HG03103 (cell line): ENCODE results near the gene SH3RF3.

Source experiments
- ATAC-seq: cut with Tn5 transposase; IDR thresholded peaks from one replicate; pipeline ENCODE4 v1.9.1; 2021; ENCODE audit warnings: low read depth; ENCODE audit not compliant: unreplicated experiment

SH3RF3 gene

DNA sequence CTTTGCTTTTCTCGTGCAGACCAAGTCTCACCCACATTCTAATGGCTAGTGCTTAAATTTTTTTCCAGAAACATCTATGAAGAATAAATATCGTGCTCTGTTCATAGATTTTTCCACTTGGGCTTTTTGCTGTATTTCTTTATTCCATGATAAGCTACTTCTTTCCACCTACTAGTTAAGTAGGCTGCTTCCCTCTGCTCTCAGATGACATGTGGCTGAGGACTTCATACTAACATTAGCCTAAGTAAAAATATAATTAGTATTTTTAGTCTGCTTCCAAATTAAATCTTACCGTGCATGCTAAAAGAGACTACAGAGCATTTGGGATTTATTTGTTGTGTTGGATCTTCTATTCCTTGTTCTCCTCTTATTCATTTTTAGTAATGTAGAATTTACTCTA, 102.4 kb downstream of the SH3RF3 start:
- no peak for ATAC-seq

DNA sequence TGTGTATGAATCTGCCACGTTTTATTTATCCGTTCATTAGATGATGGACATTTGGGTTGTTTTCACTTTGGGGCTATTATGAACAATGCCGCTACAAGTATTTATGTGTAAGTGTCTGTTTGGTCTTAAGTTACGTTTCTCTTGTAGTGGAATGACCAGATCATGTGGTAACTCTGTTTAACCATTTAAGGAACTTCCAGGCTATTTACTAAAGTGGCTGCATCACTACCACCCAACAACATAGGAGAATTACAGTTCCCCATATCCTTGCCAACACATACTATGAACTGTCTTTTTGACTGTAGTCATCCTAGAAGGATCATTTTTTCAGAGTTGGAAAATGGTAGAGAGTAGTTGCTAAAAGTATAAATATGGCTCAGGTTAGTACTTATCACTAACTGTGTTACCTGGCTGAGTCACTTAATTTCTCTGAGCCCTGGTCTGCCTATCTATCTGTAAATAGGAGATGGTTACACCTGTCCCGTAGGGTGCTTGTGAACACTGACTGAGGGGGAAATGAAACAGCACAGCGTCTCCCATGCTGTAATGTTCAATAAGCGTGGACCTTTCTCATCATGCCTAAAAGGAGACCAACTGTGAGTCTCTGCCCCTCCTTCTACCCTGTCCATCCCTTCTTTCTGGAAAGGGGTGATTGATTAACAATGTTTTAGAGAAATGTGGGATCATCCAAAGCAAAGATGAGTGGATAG, 103.1 kb downstream of the SH3RF3 start:
- peak; percentile 61 for ATAC-seq

DNA sequence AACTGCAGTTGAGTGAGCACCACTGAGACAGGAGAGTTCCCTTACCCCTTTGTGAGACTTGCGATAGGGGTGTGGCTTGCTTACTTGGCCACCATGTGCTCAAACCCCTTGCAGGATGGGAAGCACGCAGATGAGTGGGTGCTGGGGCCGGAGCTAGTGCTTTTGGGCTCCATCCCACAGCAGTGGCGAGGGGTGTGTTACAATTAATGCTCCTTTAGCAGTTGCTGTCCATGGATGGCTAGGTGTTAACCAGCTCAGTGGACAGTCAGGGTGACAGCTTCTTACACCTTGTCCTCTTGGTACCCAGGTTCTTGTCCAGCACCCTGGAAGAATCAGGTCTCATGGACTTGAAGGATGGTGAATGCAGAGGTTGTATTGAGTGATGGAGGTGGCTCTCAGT, 103.9 kb downstream of the SH3RF3 start:
- ATAC-seq, result no peak

DNA sequence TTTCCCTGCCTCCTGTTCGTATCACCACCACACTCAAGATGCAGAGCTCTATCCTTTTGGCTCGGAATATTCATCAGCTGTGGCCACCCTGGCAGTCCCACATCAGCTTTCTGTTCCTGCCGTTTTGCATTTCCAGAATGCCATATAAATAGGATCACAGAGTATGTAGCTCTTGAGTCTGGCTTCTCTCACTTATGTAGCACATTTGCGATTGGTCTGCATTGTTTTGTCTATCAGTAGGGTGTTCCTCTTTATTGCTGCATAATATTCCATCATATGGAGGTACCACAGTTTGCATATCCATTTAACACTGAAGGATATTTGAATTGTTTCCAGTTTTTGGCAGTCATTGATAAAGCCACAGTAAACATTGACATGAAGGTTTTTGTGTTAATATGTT, 104.6 kb downstream of the SH3RF3 start:
- no peak for ATAC-seq

DNA sequence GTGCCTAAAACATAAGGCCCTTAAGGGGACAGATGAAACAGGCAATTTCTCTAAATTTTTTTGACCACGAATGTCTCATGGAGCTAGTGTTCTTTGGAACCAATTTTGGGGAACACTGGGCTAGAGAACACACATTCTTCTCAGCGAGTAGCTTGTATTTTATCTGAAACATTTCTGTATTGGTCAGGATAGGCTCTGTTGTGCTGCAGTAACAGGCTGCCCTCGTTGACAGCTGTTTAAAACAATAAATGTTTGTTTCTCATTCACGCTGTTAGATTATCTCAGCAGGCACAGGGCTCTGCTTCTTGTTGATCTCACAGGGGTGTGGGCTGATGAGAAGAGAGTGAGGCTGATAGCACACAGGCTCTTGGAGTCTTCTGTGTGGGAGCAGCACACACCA, 105.3 kb downstream of the SH3RF3 start:
- ATAC-seq, result no peak

DNA sequence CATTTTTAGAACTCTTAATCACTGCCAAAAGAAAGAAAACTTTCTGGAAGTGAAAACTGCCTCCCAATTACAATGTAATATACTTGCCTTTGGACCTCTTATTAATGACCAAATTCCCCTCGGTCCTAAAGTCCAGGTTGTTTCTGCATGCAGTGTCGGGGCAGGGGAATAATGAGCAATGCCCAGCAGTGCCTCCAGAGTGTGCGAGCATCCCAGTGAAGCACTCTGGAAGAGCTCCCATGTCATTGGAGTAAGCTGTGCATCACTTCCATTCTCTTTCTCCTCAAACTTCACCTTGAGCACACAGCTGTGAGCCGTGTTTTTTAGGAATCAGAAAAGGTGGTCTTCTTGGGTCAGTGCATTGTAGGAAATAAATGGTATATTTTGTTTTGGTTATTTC, 107.1 kb downstream of the SH3RF3 start:
- no peak for ATAC-seq

DNA sequence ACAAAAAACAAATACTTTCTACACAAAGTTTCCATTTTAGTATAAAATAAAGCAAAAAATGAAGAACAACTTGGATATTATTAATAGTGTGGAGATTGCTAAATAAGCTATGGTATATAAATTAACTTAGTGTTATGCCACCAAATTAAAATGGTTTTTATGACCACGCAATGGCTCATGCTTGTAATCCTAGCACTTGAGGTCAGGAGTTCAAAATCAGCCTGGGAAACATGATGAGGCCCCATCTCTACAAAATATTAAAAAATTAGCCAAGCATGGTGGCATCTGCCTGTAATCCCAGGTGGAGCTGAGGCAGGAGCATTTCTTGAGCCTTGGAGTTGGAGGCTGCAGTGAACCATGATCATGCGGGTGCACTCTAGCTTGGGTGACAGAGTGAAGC, 108.8 kb downstream of the SH3RF3 start:
- ATAC-seq, result no peak

DNA sequence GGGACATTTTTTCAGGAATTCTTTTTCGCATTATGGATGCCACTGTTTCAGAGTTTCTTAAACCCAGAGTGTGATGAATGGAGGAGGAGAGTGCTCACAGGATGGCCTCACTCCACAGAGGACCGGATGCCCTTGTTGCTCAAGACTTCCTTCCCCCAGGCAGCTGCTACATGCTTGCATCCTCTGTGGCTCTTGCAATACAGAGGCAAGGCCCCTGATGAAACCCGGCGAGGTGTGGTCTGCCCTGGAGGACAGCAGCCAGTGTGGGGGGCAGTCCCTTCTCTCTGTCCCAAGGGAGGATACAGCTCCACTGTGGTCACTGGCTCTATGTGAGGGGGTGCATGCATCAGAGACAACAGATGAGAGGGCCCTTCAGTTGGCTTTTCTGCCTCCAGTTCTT, 109.6 kb downstream of the SH3RF3 start:
- peak; percentile 89 for ATAC-seq

DNA sequence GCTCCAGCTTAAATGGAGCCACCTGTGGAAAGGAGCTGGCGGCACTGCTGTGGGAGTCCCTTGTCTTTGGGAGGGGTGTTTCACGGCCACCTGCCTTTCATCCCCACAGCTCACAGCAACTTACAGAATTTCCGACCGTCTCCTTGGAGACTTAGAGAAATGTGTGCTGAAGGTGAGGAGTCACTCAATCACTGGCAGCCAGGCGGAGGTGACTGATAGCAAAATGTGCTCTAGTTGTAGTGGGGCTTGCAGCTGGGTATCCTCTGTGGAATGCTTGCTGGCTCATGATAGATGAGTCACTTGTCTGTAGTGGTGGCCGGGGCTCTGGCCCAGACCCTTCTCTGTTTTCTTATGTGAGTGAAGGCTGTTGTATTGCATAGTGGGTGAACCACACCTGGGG, 110.7 kb downstream of the SH3RF3 start:
- no peak for ATAC-seq

DNA sequence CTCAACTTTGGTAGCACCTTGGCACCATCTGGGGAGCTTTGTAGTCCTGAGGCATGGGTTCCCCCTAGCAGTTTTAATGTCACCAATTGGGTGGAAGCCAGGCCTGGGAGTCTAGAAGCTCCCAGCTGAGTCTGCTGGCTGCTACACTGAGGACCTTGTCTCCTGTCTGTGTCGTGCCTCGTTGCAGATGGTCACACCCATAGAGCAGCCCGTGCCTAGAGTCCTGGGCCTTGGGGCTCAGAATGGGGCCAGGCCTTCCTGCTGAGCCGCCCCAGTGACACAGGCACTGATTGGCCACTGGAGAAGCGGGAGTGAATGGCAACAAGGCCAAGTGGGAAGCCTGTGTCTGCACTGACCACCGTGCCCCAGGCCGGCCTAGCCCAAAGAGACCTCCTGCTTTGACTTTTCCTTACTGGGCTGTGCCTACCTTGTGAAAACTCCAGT, 113.2 kb downstream of the SH3RF3 start:
- no peak for ATAC-seq

DNA sequence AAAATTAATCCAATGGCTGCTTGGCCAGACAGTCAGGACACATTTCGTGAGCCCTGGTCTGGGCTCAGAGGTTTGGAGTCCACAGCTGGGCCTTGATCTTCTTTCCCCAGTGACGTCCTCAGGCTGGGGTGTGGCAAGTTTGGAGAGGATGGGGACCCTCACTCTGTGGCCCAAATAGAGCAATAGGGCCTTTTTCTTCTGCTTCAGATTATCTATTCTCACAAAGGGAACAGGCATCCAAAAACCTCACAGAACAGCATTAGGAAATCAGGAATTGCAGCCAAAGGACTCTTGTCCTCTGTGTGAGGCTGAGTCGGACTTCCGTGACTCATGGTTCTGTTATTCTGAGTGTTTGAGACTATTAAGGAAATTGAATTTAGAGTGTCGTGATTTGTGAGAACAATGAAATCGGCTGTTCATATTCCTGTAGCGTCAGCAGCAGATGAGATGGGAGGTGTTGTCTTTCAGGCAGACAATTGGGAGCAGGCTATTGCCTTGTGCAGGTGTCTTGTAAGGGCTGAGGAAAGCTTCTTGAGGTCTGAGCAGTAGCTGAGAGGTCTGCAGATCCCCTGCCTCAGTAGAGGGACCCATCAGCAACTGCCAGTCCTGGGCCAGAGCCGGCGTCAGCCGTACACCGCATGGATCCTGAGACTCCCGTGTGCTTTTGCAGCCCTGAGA, 113.8 kb downstream of the SH3RF3 start:
- ATAC-seq, result no peak

DNA sequence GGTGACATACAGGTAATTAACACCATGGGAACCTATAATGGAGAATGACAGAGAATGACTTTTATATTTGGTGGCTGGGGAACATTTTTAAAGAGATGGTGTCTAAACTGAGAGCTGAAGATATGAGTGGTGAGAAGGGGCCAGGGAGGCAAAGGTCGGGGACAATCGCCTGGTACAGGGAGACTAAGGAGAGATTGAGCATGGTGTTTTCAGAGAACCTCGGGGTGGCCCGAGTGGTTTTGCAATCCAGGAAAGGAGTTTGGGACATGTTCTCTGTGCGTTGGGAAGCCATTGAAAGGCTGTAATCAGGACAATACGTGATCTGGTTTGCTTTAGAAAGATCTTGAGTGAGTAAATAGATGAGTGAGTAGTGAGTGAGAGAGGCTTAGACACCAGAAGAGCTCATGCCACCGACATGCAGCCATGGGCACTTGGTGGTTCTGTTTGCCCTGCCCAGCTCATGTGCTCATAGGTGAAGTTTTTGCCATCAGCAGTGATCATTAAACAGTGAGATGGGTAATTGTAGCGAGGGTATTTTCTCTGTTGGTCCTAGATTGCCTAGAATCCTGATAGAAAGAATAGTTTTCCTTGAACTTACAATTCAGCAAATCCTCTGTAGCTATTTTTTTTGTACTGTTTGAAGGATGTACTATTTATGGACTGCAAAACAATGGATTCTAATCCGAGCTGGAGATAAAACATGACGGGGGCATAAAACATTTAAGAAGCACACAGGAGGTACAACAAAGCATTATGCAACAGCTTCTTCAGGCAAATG, 114.7 kb downstream of the SH3RF3 start:
- ATAC-seq, result no peak

DNA sequence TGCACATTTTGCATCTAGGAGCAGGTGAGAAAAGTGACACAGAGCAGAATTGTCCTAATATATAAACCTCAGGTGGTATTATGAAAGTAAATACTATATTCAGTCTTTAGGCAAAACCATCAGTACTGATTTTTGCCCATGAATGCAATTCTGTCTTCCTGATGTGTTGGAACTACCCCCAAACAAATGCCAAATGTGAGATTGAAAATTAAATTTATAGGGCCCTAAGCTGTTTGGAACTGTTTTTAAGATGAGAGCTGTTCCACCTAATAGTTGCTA, 115.2 kb downstream of the SH3RF3 start:
- no peak for ATAC-seq

DNA sequence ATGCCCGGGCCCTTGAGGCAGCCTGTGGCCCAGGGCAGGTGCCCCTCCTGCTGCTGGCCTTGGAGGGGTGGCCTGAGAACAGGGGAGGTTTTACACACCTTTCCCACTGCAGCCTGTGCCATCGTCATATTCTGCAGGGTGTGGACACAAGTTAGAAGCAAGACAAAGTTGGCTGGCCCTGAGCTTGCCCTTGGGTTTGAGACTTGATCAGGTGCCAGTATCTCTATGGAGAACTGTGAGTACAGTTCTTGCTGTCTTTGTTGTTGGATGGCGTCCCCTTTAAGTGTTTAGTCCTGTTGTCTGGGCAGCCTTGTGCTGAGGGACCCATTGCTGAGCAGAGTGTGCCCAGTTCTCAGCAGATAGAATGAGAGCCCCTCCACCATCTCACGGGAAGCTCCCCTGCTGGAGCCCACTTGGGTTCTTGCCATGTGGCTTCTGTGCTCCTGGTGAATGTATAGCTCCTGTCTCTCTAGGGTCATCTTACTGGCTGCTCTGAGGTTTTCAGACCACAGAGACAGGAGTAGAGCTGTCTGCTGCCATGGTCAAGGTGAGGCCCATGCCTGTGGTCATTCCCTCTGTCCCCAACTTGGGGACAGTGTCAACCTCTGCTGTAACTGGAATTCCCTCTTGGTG, 115.9 kb downstream of the SH3RF3 start:
- ATAC-seq, result no peak

DNA sequence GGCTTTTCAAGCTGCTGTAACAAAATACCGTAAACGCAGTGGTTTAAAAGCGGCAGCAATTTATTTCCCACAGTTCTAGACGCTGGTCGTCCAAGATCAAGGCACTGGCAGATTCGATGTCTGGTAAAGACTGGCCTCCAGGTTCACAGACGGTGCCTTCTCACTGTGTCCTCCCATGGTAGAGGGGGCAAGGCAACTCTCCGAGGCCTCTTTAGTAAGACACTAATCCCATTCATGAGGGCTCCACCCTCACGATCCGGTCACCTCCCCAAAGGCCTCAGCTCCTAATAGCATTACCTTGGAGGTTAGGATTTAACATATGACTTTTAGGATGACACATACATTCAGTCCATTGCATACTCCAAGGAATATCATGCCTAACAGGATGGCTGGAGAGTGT, 117.2 kb downstream of the SH3RF3 start:
- ATAC-seq, result no peak

DNA sequence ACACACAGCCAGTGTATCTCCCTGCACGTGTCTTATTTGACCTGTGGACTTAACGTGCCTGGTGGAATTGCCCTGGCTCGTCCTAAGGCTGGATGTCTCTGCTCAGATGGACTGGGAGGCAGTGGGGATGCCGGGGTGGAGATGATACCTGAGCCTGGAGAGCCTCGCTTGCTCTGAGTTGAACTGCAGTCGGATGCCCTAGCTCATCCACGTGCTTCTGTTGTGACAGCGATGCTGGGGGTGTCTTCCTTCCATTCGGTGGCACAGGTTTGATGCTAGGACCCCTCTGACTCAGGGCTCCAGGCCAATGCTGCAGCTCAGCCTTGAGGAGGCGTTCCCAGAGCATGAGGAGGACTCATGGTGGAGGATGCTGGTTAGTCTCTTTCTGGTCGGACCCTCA, 117.6 kb downstream of the SH3RF3 start:
- no peak for ATAC-seq

DNA sequence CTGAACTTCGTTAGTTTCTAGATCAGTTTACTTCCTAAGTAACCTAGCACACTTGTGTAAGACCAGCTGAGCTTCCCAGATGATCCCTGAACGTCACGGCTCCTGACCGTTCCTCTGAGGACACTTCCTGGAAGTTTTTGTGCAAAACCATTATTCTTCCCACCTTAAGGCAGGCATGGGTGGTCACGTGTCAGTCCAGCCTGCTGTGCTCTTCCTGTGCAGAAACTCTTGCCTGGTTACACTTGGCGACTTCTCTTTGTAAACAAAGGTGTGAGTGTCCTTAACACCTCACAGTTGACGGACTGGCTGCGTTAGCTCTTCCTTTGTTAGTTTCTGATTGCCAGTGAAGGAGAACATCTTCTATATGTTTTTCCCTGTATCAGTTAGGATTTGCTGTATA, 118.3 kb downstream of the SH3RF3 start:
- no peak for ATAC-seq

DNA sequence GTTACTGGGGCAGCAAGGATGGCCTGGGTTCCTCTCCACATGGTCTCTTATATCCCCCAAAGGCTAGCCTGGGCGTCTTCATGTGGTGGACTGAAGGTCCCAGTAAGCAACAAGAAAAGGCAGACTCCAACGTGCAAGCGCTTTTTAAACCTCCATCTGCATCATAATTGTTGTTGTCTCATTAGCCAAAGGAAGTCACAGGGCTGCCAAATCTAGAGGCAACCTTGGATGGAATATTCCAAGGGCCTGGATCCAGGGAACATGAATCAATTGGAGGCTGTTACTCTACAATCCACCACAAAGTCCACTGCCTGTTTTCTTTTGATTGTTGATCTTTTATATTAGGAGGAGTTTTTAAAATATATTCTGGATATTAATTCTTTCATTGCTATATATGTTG, 118.8 kb downstream of the SH3RF3 start:
- no peak for ATAC-seq

DNA sequence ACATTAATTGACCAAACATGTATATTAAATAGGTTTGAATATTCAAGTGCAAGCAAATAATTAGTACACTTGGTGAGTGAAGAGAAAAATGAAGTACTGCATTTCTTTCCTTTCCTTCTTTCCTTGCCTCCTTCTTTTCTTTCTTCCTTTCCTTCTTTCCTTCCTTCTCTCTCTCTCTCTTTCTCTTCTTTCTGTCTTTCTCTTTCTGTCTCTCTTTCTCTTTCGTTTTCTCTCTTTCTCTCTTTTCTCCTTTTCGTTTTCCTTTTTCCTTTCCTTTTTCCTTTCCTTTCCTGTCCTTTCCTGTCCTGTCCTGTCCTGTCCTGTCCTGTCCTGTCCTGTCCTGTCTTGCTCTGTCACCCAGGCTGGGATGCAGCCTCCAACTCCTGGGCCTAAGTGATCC, 119.6 kb downstream of the SH3RF3 start:
- no peak for ATAC-seq

DNA sequence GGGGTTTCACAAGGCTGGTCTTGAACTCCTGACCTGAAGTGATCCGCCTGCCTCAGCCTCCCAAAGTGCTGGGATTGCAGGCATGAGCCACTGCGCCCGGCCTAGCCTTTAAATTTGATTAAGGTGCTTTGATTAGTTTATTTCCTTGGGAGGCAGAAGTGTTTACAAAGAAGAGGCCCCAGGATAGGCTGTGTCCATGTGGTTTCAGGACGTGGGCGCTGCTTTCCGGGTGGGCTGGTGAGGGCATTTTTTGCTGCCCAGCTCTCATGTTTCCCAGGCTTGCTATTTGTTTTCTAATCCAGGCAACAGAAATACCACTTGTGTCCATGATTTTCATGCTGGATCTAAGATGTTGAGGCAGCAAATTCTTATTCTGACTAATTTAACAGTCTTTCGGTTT, 124.2 kb downstream of the SH3RF3 start:
- no peak for ATAC-seq

DNA sequence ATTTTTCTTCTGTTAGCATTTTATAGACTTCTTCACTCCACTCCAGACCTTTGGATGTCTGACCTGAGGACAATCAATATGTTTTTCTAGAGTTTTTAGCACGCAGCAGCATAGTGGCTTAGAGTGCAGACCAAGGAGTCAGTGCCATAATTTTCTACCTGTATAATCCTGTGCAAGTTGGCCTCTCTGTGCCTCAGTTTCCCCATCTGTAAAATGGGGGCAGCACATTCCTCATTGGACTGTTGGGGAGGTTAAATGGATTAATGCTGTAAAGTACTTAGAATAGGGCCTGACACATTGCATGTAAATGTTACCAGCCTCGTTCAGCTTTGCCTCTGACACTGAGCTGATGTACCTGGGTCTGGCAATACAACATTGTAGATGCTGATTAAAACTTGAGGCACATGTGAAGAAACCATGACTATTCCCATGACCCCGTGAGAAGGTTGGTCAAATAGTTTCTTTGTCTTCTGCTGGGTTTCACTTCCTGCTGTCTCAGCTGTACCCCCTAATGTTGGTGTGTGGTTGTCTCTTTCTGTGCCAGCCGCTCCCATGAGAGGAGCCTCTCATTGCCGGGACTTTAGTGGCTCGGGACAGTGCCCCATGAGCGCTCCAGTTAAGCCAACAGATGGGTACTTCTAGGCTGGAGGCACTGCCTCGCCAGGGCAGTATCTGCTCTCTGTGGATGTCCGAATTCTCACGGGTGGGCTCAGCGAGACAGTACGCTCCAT, 125.3 kb downstream of the SH3RF3 start:
- peak; percentile 58 for ATAC-seq
